ENCODE data around the gene ZNF45.
"Not testable (repeated sequence)": the region's sequence is repeated elsewhere in the genome, so short reads cannot be mapped to it uniquely, and the experiment has no call there.

The ZNF45 gene

DNA sequence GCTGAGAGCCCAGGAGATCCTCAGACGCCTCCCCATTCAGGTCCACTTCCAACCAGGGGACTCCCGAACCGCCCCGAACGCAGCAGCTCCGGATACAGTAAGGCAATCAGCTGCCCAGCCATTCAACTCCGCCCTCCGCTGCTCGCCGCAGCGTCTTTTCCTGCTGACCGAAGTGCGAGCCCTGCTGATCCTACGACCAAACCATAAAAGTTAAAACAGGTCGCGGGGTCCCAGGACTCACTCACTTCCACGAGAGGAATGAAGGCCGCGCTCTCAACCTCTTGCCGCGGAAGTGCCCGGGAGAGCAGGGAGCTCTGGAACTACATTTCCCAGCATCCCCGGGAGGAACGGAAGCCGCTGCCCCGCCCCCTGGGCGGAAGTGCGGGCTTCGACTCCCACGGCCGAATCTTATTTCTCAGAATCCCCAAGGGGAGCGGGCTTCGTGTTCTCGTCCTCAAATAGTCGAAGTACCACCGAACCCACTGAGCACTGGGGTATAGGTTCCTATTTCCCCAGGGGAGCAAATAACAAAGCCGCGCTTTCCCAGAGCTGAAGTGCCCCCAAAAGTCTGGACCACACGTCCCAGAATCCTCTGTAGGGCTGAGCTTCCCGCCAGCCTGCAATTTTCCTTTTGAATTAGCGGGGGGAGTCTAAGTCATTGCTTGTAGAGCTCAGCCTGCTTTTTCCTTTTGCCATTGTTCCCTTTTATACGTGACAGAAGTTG lies at the start of gene ZNF45:
Gene ZNF45, minus strand, starts transcription at position 298 of the 724 bp plus-strand sequence. CDS start 13,097 bp downstream, outside the sequence.
- H3K27ac Mint-ChIP-seq = peak within 1 kb of the TSS; percentile 94
- peaks cover 2 to 4% of the 10 kb centered on the region in 2 donors for H3K9me3 Mint-ChIP-seq
- ATAC-seq (replicated peaks) = peak; percentile 97
- peaks cover 0 to 10% of the 10 kb centered on the region in 2 donors for H3K27me3 Mint-ChIP-seq
- H3K4me1 Mint-ChIP-seq = peaks cover 6 to 10% of the 10 kb centered on the region in 2 donors
- H3K36me3 Mint-ChIP-seq = peaks cover 19 to 30% of the 10 kb centered on the region in 2 donors
- peak; percentile 88 for DNase-seq
- peak within 1 kb of the TSS; percentile 93 to 95 for H3K4me3 Mint-ChIP-seq

DNA sequence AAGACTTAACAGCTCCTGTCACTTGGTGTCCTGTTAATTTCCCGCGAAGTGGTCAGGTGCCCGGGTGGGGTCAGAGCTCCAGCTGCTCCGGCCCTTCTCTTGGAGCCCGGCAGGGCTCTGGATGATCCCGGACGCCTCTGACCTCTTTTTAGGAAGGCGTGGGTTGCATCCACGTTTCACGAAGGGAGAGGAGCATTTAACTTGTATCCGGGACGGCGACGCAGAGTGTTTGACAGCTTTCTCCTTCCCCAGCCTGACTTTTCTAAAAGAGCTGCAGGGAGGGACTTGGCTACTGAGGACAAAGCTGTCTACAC lies 49.6 kb upstream of the ZNF45 start:
- no peaks in the 10 kb centered on the region for H3K27me3 Mint-ChIP-seq
- peak; percentile 12 to 24 for ATAC-seq (replicated peaks)
- H3K36me3 Mint-ChIP-seq = peaks cover 12 to 17% of the 10 kb centered on the region in 2 donors
- peak overlapping the region; percentile 92 to 96 for H3K4me3 Mint-ChIP-seq
- H3K4me1 Mint-ChIP-seq = peaks cover 5 to 14% of the 10 kb centered on the region in 2 donors
- DNase-seq = no peak
- H3K27ac Mint-ChIP-seq = peak overlapping the region; percentile 93
- H3K9me3 Mint-ChIP-seq = peaks cover 3 to 6% of the 10 kb centered on the region in 2 donors

DNA sequence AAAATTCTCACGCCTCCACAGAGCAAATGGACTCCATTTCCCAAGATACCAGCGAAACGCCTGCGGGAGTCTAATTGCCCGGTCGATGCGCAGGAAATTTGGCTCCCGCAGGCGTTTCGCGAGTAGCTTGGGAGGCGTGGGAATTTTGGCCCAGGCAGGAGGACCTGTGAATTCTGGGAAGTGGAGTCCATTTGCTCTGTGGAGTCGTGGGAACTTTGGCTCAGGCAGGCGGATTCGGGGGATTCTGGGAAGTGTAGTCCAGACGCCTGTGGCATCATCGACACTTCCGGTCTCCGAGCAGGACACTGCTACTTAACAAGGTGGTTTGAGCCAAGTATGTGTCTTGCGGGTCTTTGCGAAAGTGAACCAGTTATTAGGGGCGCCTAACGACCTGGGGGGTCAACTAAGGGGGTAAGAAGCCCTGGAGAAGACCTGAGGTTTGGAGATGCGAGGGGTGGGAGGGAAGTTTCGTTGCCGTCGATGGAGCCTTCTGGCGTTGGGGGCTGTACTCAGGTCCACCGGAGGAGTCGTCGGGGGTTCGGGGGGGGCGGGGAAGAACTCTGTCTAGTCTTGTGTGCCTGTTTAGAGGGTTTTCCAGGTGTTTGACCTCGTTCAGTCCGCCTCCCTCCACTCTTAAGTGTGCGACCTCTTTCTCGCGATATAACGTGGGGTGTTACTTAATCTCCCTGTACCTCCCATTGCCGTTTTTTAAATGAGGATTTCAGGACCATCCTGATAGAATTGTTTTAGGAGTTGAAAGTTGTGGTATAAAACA lies 49.0 kb upstream of the ZNF45 start, which contains the start of gene ZNF155:
Gene ZNF155, plus strand, starts transcription at position 277 of the 775 bp plus-strand sequence. CDS start 4,356 bp downstream, outside the sequence.
- Mint-ChIP-seq H3K27me3 (no peaks in the 10 kb centered on the region), H3K4me3 (peak within 1 kb of the TSS; percentile 92 to 96), H3K9me3 (peaks cover 3 to 4% of the 10 kb centered on the region in 2 donors), H3K36me3 (peaks cover 6 to 11% of the 10 kb centered on the region in 2 donors), H3K4me1 (peaks cover 5 to 14% of the 10 kb centered on the region in 2 donors), H3K27ac (peak within 1 kb of the TSS; percentile 93)
- ATAC-seq (replicated peaks) (peak; percentile 93 to 96), DNase-seq (peak; percentile 64)

DNA sequence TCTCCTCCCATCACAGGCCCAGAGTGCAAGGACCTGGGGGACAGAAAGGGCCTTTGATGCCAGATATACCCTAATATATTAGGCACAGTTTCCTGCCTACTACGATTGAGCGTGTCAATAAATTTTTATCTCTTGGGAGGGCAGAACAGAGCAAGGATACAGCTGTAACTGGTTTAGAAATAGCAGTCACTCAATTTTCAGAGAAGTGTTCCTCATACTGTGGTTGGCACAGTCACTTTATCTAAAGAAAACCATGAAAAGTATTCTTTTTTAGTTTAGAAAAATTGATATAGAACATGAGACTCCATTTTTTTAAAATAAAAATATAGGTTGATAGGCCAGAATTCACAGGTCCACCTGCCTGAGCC lies 48.4 kb upstream of the ZNF45 start:
- no peak overlapping the region for H3K27ac Mint-ChIP-seq
- H3K4me1 Mint-ChIP-seq = peaks cover 5 to 14% of the 10 kb centered on the region in 2 donors
- peaks cover 1 to 5% of the 10 kb centered on the region in 2 donors for H3K36me3 Mint-ChIP-seq
- ATAC-seq (replicated peaks) = peak in 1 of 2 donors; percentile 28
- H3K9me3 Mint-ChIP-seq = peaks cover 1 to 3% of the 10 kb centered on the region in 2 donors
- no peak for DNase-seq
- H3K4me3 Mint-ChIP-seq = peak overlapping the region; percentile 61 to 65
- H3K27me3 Mint-ChIP-seq = no peaks in the 10 kb centered on the region

DNA sequence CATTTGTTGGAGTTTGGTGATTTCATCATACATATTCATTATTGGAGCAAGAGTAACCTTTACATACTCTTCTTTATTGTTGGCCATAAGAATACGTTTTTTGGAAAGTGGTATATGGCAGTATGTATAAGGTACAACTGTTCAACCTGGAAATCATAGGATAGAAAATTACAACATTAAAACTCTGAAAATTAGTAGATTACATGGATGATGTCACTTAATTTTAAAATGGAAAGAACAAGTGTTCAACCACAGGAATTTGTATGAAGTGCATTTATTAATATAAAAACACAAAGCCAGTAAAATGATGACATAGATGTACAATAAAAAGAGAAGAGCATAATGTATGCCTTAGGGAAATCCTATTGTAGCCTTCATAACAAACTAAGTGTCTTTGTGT lies 41.6 kb upstream of the ZNF45 start:
- H3K27ac Mint-ChIP-seq = no peak overlapping the region
- ATAC-seq (replicated peaks) = no peak
- H3K4me3 Mint-ChIP-seq = no peak overlapping the region
- H3K4me1 Mint-ChIP-seq = no peaks in the 10 kb centered on the region
- H3K36me3 Mint-ChIP-seq = peaks cover 6 to 16% of the 10 kb centered on the region in 2 donors
- peaks cover 19 to 28% of the 10 kb centered on the region in 2 donors for H3K9me3 Mint-ChIP-seq
- H3K27me3 Mint-ChIP-seq = no peaks in the 10 kb centered on the region
- no peak for DNase-seq

DNA sequence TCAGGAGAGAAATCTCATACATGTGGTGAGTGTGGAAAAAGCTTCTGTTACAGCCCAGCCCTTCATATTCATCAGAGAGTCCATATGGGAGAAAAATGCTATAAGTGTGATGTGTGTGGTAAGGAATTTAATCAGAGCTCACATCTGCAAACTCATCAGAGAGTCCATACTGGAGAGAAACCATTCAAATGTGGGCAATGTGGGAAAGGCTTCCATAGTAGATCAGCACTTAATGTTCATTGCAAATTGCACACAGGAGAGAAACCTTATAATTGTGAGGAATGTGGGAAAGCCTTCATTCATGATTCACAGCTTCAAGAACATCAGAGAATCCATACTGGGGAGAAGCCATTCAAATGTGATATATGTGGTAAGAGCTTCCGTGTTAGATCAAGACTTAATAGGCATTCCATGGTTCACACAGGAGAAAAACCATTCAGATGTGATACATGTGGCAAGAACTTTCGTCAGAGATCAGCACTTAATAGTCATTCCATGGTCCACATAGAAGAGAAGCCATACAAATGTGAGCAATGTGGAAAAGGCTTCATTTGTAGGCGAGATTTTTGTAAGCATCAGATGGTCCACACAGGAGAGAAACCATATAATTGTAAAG lies 31.1 kb upstream of the ZNF45 start:
- ATAC-seq (replicated peaks) (no peak), DNase-seq (no peak)
- no peak overlapping the region for H3K4me3 Mint-ChIP-seq
- H3K9me3 Mint-ChIP-seq = peaks cover 39 to 40% of the 10 kb centered on the region in 2 donors
- no peaks in the 10 kb centered on the region for H3K27me3 Mint-ChIP-seq
- H3K4me1 Mint-ChIP-seq = no peaks in the 10 kb centered on the region
- H3K27ac Mint-ChIP-seq = no peak overlapping the region
- H3K36me3 Mint-ChIP-seq = peaks cover 67 to 80% of the 10 kb centered on the region in 2 donors

DNA sequence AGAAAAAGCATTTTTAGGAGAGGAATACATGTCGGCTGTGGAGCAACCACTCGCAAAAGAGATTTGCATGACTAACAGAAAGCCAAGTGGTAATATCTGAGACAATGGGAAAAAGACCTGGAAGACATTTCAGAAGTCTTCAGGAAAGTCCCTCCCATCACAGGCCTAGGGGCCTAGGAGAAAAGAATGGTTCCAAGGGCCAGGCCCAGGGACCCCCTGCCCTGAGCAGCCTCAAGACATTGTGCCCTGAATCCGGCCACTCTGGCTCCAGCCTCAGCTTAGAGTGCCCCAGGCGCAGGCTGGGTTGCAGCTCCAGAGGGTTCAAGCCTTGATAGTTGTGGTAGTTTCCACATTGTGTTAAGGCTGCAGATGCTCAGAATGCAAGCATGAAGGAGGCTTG lies 25.3 kb upstream of the ZNF45 start:
- no peak for DNase-seq
- Mint-ChIP-seq H3K27me3 (no peaks in the 10 kb centered on the region), H3K4me1 (no peaks in the 10 kb centered on the region), H3K9me3 (peaks cover 28 to 29% of the 10 kb centered on the region in 2 donors), H3K27ac (no peak overlapping the region), H3K36me3 (peaks cover 36 to 47% of the 10 kb centered on the region in 2 donors), H3K4me3 (no peak overlapping the region)
- no peak for ATAC-seq (replicated peaks)

DNA sequence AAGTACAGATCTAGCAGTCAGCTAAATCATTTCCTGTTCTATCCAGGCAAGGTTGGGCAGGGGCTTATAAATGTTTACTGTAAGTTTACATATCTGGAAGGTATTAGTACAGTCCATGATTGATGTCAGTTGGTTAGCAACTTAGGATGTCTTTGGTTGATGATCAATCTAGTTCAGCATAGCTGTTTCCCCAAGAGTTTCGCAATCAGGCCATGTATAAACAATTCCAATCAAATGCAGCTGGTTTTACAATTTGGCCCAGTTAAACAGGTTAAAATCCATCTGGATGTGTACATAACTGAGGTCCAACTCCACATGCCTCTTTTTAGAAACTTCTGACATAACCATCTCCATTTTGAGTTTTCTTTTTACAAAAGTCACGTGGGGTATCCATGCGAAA lies 22.8 kb upstream of the ZNF45 start:
- Mint-ChIP-seq H3K27ac (no peak overlapping the region), H3K4me3 (no peak overlapping the region), H3K9me3 (peaks cover 17 to 23% of the 10 kb centered on the region in 2 donors), H3K36me3 (peaks cover 25 to 33% of the 10 kb centered on the region in 2 donors), H3K4me1 (no peaks in the 10 kb centered on the region), H3K27me3 (no peaks in the 10 kb centered on the region)
- DNase-seq (no peak), ATAC-seq (replicated peaks) (no peak)

DNA sequence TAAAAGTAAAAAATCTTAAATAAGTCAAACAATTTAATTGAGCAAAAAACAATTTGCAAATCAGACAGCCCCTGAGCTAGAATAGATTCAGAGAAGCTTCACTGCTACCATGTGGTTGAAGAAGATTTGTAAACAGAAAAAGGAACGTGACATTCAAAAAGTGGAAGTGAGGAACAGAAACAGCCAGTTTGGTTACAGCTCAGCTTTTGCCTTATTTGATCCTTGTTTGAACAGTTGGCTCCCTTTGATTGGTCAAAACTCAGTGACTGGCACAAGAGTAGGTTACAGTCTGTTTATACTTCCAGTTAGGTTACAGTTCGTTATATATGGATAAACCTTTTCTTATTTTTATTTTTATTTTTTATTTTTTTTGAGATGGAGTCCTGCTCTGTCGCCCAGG lies 21.7 kb upstream of the ZNF45 start:
- peaks cover 18 to 26% of the 10 kb centered on the region in 2 donors for H3K9me3 Mint-ChIP-seq
- peak; percentile 95 to 98 for ATAC-seq (replicated peaks)
- no peak overlapping the region for H3K4me3 Mint-ChIP-seq

DNA sequence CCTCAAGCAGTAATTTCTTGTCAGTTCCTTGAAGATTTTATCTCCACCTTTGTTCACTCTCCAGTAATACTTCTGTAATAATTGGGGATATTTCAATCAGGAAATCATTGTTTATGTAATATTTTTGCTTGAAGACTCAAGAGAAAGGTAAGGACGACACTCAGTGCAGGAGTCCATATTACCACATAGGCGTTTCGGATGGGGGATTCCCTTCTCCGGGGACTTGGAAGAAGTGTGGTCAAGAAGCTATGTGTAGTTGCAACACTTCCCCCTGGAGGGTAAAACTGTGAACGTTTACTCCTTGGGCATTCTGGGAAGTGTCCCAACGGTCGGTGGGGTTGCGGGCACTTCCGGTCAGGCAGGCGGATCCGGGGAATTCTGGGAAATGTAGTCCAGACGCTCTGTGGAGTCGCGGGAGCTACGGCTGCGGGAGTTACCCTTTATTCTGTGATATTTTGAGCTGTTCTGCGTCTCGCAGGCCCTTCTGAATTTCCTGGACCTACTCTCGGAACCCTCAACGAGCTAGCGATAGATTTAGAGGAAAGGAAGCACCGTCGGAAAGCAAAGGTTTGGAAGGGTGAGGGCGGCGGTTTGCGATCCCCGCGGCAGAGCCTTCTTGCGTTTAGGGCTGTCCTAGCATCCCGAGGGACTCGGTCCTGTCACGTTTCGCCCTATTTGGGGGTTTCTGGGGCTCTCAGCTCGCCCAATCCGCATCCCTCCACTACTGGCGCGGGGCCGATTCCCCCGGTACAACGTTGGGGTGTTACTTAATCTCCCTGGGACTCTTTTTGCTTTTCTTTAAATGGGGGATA lies 16.0 kb upstream of the ZNF45 start, which contains the start of gene ZNF221:
Gene ZNF221, plus strand, starts transcription at position 395 of the 812 bp plus-strand sequence. CDS start 11,499 bp downstream, outside the sequence.
- Mint-ChIP-seq H3K36me3 (peaks cover 25 to 39% of the 10 kb centered on the region in 2 donors), H3K27me3 (peaks cover 30 to 35% of the 10 kb centered on the region in 2 donors), H3K9me3 (peaks cover 39 to 42% of the 10 kb centered on the region in 2 donors), H3K27ac (peak within 1 kb of the TSS; percentile 93), H3K4me3 (peak within 1 kb of the TSS; percentile 91 to 99), H3K4me1 (peaks cover 4 to 5% of the 10 kb centered on the region in 2 donors)
- DNase-seq = peak; percentile 77
- peak; percentile 98 for ATAC-seq (replicated peaks)

More for the DNA sequence above, 21.7 kb upstream of the ZNF45 start:
- peak; percentile 18 for DNase-seq
- H3K36me3 Mint-ChIP-seq = peaks cover 21 to 29% of the 10 kb centered on the region in 2 donors
- H3K27ac Mint-ChIP-seq = no peak overlapping the region
- H3K27me3 Mint-ChIP-seq = no peaks in the 10 kb centered on the region
- peaks cover 0 to 2% of the 10 kb centered on the region in 2 donors for H3K4me1 Mint-ChIP-seq

DNA sequence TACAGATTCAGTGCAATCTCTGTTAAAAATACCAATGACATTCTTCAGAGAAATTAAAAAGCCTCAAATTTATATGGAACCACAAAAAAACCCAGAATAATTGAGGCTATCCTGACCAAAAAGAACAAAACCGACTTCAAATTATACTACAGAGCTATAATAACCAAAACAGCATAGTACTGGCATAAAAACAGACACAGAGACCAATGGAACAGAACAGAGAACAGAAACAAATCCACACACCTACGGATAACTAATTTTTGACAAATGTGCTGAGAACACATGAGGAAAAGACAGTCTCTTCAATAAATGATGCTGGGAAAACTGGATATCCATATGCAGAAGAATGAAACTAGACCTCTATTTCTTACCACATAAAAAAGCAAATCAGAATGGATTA lies 14.7 kb upstream of the ZNF45 start:
- not testable (repeated sequence) for ATAC-seq (replicated peaks); H3K27ac Mint-ChIP-seq; DNase-seq; H3K4me1 Mint-ChIP-seq; H3K4me3 Mint-ChIP-seq
- peaks cover 40 to 44% of the 10 kb centered on the region in 2 donors for H3K27me3 Mint-ChIP-seq
- H3K36me3 Mint-ChIP-seq = peaks cover 17 to 32% of the 10 kb centered on the region in 2 donors
- H3K9me3 Mint-ChIP-seq = peaks cover 42% of the 10 kb centered on the region in 2 donors

DNA sequence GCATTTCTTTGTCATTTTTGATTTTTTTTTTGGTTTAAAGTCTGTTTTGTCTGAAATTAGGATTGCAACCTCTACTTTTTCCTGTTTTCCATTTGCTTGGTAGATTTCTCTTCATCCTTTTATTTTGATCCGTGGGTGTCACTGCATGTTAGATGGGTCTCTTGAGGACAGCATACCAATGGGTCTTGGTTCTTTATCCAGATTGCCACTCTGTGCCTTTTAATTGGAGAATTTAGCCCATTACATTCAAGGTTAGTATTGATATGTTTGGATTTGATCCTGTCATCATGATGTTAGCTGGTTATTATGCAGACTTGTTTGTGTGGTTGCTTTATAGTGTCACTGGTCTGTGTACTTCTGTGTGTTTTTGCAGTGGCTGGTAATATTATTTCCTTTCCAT lies 12.3 kb upstream of the ZNF45 start:
- not testable (repeated sequence) for ATAC-seq (replicated peaks); DNase-seq; H3K4me3 Mint-ChIP-seq; H3K27ac Mint-ChIP-seq; H3K4me1 Mint-ChIP-seq
- H3K9me3 Mint-ChIP-seq = peaks cover 40 to 42% of the 10 kb centered on the region in 2 donors
- peaks cover 49 to 57% of the 10 kb centered on the region in 2 donors for H3K27me3 Mint-ChIP-seq
- H3K36me3 Mint-ChIP-seq = peaks cover 15 to 31% of the 10 kb centered on the region in 2 donors

DNA sequence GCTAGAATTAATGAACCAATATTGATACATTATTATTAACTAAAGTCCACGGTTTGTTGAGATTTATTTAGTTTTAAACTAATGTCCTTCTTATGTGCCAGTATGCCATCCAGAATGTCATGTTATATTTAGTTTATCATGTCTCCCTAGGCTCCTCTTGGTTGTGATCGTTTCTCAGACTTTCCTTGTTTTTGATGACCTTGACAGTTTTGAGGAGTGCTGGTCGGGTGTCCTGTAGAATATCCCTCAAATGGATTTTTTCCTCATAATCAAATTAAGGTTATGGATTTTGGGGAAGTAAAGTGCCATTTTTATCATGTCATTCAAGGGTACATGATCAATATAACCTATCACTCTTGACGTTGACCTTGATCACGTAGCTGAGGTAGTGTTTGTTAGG lies 6.1 kb upstream of the ZNF45 start:
- peaks cover 8 to 16% of the 10 kb centered on the region in 2 donors for H3K9me3 Mint-ChIP-seq
- peaks cover 26 to 46% of the 10 kb centered on the region in 2 donors for H3K27me3 Mint-ChIP-seq
- no peaks in the 10 kb centered on the region for H3K4me1 Mint-ChIP-seq
- ATAC-seq (replicated peaks) = no peak
- H3K27ac Mint-ChIP-seq = no peak overlapping the region
- DNase-seq = no peak
- no peak overlapping the region for H3K4me3 Mint-ChIP-seq
- peaks cover 3 to 4% of the 10 kb centered on the region in 2 donors for H3K36me3 Mint-ChIP-seq
